Fibroblast of lung (primary cell): ENCODE results near the gene ARHGAP6.

Source experiments
- EZH2 ChIP-seq: IDR thresholded peaks from 2 replicates; pipeline ENCODE4 v1.5.1; 2012; ENCODE audit warnings: low read length, control low read depth, mild to moderate bottlenecking; ENCODE audit errors: missing control alignments
- TF ChIP-seq, protein P1 (sequence below), 2 donors: IDR thresholded peaks in 1 of 2; conservative IDR thresholded peaks in 1 of 2; 1 replicate in 1 of 2; 2 replicates in 1 of 2; pipeline ENCODE4 v1.5.1; 2011 to 2012; ENCODE audit warnings: low read length in 2 of 2, control low read depth in 1 of 2, inconsistent platforms in 1 of 2, low read depth in 1 of 2, mild to moderate bottlenecking in 1 of 2

DNA sequence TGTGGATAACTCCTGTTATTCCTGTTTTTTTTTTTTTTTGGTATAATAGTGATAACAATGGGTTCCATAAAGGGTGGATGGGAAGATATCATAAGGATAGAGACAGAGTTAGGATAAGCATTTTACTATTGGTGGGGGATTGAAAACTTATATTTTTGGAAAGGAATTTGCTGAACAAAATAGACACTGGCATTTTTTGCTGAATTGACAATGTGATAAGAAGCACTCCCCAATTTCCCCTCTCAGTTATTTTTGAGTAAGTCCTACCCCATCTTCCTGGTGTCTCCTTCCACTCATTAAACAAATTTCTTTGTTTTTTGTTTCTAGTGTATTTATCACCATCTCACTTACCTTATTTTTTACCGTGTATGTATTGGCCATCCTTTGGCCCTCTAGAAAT is 316.7 kb downstream of the ARHGAP6 start:
- TF ChIP-seq, protein P1, sequence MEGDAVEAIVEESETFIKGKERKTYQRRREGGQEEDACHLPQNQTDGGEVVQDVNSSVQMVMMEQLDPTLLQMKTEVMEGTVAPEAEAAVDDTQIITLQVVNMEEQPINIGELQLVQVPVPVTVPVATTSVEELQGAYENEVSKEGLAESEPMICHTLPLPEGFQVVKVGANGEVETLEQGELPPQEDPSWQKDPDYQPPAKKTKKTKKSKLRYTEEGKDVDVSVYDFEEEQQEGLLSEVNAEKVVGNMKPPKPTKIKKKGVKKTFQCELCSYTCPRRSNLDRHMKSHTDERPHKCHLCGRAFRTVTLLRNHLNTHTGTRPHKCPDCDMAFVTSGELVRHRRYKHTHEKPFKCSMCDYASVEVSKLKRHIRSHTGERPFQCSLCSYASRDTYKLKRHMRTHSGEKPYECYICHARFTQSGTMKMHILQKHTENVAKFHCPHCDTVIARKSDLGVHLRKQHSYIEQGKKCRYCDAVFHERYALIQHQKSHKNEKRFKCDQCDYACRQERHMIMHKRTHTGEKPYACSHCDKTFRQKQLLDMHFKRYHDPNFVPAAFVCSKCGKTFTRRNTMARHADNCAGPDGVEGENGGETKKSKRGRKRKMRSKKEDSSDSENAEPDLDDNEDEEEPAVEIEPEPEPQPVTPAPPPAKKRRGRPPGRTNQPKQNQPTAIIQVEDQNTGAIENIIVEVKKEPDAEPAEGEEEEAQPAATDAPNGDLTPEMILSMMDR (conservative IDR thresholded peaks at IDR 0.05 in 1 of 2, IDR thresholded peaks at IDR 0.05 in 1 of 2; ENCODE audit: low read depth in 1 of 2, low read length in 2 of 2) = no peak
- TF ChIP-seq EZH2 = no peak
